Left kidney (tissue), 2 donors: Measurements from ENCODE around the gene TSSK6. TPM values are rescaled to one million over a fixed set of nuclear protein-coding genes. Genes with fewer than 3 reads are reported as not detected.
A peak's percentile ranks its signal among the peaks of the same experiment; 100 is the strongest.

Experiments used
- DNase-seq: peaks from one replicate; pipeline ENCODE4 v3.0.0-alpha.2; 2013
- polyA plus RNA-seq: library from polyadenylated mRNA; unstranded; fragments of 120-200 nt; gene quantifications from one replicate; pipeline ENCODE4 v1.2.1, GENCODE V29; 2013; ENCODE audit not compliant: insufficient read length

The TSSK6 gene
- polyA plus RNA-seq, 1 donor, result 0.91 TPM

DNA sequence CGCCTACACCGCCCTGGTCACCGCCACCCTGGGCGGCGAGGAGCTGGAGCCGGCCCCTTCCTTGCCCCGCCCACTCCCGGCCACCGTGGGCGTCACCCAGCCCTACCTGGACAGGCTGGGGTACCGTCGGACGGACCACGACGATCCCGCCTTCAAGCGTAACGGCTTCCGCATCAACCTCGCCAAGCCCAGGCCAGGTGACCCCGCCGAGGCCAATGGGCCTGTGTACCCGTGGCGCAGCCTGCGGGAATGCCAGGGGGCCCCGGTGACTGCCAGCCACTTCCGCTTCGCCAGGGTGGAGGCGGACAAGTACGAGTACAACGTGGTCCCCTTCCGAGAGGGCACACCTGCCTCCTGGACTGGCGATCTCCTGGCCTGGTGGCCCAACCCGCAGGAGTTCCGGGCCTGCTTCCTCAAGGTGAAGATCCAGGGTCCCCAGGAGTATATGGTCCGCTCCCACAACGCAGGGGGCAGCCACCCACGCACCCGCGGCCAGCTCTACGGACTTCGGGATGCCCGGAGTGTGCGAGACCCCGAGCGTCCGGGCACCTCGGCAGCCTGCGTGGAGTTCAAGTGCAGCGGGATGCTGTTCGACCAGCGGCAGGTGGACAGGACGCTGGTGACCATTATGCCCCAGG is 29.7 kb upstream of the TSSK6 start:
- no peak for DNase-seq

DNA sequence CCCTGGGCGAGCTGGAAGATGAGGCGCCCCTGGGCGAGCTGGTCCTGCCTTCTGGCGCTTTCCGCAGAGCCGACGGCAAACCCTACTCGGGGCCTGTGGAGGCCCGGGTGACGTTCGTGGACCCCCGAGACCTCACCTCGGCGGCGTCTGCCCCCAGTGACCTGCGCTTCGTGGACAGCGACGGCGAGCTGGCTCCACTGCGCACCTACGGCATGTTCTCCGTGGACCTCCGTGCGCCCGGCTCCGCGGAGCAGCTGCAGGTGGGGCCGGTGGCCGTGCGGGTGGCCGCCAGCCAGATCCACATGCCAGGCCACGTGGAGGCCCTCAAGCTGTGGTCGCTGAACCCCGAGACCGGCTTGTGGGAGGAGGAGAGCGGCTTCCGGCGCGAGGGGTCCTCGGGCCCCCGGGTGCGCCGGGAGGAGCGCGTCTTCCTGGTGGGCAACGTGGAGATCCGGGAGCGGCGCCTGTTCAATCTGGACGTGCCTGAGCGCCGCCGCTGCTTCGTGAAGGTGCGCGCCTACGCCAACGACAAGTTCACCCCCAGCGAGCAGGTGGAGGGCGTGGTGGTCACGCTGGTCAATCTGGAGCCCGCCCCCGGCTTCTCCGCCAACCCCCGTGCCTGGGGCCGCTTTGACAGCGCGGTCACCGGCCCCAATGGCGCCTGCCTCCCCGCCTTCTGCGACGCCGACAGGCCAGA is 29.1 kb upstream of the TSSK6 start:
- DNase-seq, result no peak

DNA sequence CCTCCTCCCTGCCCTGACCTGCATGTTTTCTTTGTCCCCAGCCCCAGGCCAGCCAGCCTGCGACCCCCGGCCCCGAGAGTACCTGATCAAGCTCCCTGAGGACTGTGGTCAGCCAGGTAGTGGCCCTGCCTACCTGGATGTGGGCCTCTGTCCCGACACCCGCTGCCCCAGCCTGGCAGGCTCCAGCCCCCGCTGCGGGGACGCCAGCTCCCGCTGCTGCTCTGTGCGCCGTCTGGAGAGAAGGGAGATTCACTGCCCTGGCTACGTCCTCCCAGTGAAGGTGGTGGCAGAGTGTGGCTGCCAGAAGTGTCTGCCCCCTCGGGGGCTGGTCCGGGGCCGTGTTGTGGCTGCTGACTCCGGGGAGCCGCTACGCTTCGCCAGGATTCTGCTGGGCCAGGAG is 28.3 kb upstream of the TSSK6 start:
- no peak for DNase-seq

DNA sequence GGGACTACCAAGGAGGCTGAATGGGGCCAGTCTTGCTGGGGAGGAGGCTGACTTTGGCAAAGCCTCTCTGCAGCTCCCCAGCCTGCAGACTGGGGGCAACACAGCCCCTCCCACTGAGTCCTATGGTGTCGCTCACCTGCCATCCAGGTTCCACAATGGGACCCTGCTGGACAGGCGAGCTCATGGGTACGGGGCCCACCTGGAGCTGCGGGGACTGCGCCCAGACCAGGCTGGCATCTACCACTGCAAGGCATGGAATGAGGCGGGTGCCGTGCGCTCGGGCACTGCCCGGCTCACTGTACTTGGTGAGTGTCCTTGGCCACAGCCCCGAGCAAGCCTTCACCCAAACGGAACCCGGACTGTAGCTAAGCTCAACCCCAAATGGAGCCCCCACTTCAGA is 27.8 kb upstream of the TSSK6 start:
- no peak for DNase-seq

DNA sequence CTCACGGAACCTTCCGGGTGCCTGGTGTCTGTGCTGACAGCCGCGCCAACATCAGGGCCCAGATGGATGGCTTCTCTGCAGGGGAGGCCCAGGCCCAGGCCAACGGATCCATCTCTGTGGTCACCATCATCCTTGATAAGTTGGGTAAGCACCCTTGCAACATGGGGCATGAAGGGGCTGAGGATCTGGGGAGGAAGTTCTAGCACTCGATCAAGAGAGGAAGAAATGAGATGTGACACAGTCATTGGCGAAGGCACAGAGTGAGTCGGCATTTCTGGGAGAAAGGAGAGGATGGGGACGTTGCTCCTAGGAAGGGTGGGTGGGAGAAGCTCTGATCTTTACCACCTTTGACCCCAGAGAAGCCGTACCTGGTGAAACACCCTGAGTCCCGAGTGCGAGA is 27.2 kb upstream of the TSSK6 start:
- no peak for DNase-seq

DNA sequence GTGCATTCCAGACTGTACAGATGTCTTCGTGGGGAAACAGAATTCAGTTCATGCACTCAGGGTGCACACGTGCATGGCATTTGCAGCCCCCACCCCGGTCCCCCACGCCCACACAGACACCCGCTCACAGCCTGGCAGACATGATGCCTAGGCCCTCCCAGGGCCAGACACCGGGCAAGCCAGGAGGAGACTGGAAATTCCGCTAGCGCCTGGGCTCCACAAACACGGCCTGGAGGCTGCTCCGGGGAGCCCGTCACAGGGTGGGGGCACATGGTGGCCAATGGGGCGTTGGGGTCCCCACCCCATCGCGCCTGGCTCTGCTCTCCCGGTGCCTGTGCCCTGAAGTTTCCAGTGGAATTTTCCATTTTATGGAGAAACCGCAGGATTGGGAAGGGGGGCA is 26.3 kb upstream of the TSSK6 start:
- DNase-seq, result no peak

DNA sequence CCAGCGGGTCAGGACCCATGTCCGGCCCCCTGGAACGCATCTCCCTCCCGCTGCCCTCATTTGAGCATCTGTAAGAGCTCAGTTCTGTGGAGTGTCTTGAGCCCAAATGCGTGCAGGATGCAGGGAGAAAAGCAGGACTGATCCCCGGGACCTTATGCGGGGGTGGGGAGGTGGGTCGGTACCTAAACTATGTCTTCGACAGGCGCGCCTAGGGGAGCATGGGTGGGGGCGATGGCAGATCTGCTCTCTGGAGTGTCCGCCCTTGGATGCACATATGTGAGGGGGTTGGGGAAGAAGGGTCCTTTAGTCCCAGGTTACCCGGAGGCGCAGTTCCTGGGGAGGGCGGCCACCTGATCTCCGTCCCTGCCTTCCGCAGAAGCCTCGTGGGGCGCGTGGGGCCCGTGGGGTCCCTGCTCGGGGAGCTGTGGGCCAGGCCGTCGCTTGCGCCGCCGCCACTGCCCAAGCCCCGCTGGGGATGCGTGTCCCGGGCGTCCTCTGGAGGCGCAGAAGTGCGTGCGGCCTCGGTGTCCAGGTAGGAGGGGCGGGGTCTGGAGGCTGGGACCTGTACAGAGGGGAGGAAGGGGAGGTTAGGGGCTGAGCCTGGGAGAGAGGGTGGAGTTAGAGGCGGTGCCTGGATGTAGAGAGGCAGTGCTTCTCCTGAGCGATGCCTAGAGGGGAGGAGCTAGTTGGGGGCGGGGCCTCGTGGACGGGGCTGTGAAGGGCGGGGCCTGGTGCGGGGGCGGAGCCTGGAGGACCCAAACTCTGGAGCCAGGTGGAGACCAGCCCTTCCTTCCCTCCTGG is 25.6 kb upstream of the TSSK6 start:
- no peak for DNase-seq

DNA sequence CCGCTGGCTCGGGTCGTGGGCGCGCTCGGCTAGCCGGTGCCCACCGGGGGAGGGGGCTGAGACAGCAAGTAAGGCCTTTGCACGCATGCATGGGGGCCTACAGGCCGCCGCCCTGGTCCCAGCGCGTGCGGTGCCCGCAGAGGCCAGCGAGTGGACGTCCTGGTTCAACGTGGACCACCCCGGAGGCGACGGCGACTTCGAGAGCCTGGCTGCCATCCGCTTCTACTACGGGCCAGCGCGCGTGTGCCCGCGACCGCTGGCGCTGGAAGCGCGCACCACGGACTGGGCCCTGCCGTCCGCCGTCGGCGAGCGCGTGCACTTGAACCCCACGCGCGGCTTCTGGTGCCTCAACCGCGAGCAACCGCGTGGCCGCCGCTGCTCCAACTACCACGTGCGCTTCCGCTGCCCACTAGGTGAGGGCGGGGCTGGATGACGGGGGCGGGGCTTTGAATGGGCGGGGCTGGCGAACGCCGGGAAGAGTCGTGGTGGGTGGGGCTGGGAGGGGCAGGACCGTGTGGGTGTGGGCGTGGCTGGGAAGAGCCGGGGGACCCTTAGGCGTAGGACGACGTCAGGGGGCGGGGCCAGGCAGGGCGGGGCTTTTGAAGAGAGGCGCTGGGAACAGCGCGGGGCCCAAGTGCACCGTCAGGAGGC is 24.8 kb upstream of the TSSK6 start:
- peak; percentile 54 for DNase-seq

DNA sequence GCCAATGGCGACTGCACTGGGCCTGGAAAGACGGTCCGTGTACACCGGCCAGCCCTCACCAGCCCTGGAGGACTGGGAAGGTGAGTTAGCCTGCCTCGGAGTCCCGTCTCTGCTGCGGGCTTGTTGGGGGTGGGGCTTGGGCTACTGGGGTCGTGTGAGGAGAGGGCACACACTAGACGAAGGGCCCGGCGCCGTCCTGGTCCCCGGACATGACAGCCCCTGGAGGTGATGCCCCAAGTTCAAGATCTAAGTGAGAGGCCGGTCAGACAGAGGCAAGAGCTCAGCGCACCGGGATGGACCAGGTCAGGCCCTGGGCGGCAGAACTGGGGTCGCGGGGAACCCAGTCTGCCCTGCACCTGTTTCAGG is 24.3 kb upstream of the TSSK6 start:
- DNase-seq, result no peak

DNA sequence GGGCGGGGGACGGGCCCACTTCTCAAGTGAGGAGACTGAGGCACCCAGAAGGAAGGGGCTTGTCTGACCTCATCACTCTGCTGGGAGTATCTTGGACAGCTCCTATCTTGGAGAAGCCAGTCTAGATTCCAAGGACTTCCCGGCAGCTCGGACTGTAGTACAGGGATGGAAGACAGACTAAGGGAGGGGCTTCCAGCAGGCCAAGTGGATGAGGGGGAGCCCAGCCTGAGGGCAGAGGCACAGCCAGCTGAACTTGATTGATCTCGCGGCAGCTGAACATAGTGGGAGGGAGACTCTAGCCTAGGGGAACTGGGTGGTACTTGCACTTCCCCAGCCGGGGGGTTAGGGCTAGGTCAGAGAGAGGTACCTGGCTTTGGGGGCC is 23.4 kb upstream of the TSSK6 start:
- DNase-seq, result no peak

DNA sequence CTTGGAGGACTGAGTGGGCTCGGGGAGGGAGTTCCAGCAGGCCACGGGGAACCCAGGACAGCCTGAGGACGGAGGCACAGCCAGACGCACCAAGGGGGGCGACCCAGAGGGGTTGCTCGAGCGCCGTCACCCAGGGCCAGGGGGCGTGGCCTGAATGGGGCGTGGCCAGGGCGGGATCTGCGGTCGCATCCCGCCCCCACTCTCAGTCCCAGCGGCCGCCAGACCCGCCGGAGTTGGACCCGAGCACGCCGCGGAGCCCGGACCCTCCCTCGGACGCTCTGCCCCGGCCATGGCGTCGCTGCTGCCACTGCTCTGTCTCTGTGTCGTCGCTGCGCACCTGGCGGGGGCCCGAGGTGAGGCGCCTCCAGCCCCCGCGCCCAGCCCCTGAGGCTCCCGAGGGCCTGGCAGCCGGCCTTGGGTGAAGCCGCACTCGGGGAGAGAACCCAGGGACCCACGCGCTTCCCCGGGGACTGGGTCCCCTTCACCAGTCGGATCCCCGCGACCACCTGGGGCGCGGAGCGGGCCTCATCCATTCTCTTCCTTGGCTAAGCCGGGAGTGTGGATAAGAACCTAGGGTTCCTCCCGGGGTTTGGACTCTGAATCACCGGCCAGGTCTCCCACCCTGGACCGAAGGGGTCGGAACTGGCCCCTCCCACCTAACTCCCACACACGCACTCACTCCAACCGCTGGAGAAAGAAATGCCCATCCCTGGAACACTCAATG is 22.9 kb upstream of the TSSK6 start, which contains the start of gene CILP2:
TSS of gene CILP2 (plus strand) at position 205 of the 724 bp plus-strand sequence. CDS start at position 290, 85 bp downstream.
- DNase-seq, result no peak

DNA sequence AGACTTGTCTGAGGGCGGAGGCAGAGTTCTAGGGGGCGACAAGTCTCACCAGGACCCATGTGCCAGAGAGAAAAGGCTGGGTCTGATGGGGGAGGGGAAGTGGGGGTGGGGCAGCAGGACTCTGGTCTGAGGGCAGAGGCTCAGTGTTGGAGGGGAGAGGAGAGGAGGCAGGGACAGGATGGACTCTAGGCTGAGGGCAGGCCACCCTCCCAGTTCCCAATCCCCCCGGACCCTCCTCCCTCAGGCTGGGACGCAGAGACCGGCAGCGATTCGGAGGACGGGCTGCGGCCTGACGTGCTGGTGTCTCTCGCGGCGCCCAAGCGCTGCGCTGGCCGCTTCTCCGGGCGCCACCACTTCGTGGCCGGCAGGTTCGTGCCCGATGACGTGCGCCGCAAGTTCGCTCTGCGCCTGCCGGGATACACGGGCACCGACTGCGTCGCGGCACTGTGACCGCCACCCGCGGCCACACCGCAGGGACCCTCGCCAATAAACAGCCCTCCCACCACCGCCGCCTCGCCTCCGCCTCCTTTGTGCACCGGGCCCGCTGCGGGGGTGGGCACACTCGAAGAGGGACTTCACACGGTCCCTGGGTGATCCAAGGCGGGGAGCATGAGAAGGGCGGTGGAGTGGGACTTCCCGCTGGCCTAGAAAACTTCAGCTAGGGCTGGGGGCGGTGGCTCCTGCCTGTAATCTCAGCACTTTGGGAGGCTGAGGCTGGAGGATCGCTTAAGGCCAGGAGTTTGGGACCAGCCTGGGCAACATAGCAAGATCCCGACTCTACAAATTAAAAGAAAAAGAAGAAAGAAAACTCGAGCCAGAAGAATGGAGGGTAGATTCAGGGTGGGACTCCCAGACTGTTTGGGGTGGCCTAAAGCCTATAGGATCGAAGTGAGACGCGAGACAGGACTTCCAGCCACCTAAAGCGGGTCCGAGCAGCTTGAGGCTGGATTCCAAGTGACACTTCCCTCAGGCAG is 22.0 kb upstream of the TSSK6 start:
- no peak for DNase-seq

DNA sequence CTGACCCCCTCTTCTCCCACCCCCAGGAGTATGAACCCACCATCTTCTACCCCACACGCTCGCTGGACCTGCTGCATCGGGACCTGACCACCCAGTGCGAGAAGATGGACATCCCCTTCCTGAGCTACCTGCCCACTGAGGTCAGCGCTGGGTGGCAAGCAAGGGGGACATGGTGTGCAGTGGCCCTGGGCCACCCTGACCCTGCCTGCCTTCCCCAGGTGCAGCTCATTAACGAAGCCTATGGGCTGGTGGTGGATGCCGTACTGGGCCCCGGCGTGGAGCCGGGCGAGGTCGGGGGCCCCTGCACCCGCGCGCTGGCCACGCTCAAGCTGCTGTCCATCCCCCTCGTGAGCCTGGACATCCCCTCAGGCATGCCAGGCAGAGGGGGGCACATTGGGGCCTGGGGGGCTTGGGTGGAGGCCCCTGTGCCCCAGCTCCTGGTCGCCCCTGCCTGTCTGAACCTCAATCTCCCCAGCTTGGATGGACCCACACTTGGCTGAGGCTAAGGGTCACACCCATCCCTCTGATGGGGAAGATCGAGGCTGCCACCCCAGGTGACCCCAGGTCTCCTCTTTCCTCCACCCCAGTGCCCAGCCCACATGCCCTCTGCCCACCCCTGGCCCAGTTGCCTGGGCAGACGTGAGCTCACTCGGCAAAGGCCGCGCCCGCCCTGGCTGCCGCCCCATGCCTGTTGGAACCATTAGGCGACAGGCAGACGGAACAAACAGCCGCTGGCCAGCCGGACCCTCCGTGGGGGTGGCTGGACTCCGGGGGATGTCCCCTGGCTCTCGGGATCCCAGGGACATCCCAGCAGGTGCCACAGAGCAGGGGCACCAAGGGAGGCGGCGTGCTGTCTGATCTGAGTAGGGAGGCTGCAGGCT is 20.2 kb upstream of the TSSK6 start:
- DNase-seq, result no peak

DNA sequence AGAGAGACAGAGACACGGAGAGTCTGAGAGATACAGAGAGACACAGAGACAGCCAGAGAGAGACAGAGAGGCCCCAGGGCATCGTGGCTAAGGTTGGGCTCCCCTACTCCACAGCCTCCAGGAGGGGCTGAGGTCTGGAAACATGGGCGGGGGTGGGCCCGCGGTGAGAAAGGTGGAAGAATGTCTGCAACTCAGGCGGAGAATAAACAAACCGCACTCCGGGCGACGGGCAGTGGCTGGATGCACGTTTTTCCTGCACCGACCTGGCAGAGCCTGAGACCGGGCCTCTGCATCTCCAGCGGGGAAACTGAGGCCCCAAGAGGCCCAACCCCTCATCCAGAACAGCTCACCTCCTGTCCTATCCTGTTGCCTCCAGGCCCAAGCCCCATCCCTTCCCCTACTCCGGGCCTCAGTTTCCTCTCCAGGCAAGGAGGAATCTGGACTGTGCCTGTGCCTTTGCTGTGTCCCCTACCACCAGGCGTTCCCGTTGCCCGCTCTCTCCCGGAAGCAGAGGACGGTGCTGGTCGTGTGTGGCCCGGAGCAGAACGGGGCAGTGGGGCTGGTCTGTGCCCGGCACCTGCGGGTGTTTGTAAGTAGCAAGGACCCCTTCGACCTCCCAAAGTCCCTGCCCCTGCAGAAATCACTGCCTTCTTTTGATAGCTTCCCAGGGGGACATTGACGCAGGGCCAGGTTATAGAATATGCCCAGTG is 19.4 kb upstream of the TSSK6 start:
- DNase-seq, result no peak

DNA sequence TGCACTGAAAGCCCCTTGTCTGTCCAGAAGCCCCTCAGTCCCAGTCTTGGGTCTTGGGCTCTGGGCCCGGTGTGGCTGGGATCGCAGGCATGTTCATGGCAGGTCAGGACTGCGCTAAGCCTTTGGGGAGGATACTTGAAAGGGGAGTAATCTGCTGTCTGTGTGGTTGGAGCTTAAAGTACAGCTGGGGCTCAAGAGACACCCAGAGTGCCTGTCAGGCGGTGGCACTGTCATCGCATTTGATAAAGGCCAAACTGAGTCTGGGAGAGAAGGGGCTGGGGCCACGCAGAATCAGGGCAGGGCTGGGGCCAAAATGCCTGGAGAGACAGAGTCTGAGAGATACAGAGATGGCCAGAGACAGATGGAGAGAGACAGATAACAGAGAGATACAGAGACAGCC is 18.5 kb upstream of the TSSK6 start:
- DNase-seq, result no peak

DNA sequence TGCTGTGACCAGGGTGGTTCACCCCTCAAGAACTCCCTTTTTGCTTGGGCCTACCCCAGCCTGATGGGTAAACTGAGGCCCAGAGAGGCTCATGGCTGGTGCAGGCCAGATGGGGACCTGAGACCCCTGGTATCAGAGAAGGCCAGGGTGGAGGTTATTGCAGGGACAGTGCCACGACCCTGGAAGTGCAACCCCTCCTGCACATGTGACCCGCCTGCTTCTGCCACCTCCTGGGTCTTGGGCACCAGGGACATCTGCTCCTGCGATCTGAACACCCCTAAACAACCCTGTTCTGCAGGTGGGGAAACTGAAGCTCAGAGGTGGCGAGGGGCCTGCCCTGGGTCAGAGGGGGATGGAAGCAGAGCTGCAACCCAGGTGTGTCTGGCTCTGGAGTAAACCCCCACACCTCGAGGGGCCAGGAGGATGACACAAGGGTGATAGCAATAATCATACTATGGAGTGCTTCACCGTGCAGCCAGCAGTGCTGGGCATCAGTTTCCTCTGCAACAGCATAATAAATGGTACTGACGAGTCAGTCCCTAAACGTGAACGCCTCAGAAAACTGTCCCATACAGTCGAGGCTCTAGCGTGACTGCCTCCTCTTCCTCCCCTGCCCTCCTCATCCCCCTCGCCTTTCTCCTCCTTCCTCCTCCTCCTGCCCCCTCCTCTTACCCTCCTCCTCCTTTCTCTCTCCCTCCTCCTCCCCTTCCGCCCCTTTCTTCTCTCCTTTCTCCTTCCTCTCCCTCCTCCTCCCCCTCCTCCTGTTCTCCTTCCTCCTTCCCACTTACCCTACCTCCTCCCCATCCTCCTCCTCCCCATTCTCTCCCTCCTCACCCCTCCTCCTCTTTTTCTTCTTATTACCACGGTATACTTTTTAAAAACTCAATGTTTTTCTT is 17.7 kb upstream of the TSSK6 start:
- no peak for DNase-seq

DNA sequence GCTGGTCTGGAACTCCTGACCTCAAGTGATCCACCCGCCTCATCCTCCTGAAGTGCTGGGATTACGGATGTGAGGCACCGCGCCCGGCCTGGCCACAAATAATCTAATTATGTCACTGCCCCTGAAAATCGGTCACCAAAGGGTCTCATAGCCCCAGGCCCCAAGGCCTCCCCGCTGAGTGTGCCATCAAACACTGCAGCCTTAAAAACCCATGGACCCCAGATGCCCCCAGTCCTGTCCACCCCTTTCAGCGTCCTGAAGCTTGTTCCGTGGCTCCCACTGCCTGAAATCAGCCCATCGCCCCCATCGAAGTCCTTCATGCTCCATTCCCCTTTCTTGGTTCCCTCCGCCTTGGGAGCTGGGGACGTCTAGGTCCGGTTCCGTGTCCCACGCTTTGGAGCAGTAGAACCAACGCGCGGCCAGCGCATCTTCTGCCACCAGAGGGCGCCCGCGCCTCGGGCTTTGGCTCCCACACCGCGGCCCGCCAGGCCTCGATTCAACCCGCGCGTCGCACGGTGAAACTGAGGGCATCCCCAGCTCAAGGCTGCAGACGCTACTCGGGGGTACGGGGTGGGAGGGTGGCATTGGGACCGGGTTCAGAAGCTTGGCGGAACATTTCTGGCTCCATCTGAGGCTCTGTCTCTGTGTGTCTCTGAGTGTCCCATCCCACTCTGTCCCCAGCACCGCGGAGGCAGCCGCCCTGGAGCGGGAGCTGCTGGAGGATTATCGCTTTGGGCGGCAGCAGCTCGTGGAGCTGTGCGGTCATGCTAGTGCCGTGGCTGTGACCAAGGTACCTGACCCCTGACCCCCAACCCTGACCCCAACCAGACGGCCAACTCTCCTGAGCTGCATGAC is 16.8 kb upstream of the TSSK6 start:
- peak; percentile 68 for DNase-seq
